ENCODE measurements around the gene MAG.
"Not testable (repeated sequence)": the region's sequence is repeated elsewhere in the genome, so short reads cannot be mapped to it uniquely, and the experiment has no call there.

The MAG gene

DNA sequence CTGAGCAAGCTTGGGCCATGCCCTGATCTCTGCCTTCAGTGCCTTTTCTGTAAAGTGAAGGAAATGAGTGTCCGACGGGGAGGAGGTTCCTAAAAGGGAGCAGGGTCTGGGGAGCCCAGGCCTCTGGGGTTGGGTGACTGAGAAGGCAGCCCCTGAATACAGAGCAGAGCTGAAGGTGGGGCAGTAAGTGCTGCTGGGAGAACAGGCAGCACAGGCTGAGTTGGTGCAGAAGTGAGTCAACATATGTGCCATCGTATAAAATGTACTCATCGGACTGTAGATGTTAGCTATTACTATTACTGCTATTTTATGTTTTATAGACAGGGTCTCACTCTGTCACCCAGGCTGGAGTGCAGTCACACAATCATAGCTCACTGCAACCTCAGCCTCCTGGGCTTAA, 10.7 kb upstream of the MAG start:
- no peak for DNase-seq (ENCODE audit: low read depth in 2 of 2)

DNA sequence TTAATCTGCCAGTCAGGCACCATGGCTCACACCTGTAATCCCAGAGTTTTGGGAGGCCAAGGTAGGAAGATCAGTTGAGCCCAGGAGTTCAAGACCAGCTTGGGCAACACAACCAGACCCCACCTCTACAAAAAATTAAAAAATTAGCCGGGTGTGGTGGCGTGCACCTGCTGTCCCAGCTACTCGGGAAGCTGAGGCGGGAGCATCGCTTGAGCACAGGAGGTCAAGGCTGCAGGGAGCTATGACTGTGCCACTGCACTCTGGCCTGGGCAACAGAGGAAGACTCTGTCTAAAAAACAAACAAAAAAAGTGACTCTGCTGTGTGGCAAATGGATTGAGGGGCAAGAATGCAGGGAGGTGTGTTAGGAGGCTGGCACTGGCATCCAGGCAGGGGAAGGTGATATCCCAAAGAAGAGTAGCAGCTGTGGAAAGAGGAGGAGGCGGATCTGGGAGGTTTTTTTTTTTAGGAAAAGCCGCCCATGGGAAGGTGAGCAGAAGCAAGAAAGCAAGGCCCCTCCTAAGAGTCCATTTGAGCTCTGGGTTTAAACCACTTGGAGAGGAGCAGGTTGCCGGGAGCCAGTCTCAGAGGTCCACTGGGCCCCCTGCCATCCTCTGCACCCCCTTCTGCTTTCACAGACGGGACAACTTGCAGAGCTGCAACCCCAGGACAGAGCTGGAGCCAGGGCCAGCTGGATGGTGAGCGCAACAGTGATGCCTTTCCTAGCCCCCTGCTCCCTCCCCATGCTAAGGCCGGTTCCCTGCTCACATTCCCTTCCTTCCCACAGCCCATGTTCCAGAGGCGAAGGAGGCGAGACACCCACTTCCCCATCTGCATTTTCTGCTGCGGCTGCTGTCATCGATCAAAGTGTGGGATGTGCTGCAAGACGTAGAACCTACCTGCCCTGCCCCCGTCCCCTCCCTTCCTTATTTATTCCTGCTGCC, 7.5 kb upstream of the MAG start:
- no peak for DNase-seq (ENCODE audit: low read depth in 2 of 2)

DNA sequence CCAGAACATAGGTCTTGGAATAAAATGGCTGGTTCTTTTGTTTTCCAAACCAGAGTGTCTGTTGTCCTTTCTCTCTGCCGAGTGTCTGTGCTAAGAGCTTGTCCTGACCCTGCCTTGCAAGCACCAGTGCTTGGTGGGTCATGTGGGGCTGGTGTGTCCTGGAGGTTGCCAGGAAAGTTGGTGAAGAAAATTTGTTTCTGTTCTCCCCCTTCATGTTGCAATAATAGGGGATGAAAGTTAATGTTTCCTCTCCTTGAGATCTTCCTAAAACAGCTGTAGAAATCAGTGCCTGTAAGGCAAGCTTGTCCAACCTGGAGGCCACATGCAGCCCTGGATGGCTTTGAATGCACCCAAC, 6.9 kb upstream of the MAG start:
- DNase-seq (ENCODE audit: low read depth in 2 of 2) = no peak

DNA sequence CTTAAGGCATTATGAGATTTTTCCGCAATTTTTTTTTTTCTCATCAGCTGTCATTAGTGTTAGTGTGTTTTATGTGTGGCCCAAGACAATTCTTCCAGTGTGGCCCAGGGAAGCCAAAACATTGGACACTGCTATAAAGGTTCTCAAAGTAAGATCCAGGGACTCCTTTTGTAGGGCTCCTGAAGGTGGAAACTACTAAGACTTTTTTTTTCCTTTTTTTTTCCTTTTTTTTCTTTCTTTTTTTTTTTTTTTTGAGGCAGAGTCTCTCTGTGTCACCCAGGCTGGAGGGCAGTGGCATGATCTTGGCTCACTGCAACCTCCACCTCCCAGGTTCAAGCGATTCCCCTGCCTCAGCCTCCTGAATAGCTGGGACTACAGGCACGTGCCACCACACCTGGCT, 6.5 kb upstream of the MAG start:
- DNase-seq (ENCODE audit: low read depth in 2 of 2) = not testable (repeated sequence)

DNA sequence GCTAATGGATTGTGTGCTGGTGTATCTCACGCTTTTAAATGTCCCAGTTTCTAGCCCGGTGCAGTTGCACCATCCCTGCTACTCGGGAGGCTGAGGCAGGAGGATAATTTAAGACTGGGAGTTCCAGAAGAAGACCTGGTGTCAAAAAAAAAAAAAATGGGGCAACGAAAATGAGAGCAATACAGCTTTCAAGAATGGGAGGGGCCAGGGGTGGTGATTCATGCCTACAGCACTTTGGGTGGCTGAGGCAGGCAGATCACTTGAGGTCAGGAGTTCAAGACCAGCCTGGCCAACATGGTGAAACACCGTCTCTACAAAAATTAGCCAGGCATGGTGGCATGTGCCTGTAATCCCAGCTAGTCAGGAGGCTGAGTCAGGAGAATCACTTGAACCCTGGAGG, 5.9 kb upstream of the MAG start:
- not testable (repeated sequence) for DNase-seq (ENCODE audit: low read depth in 2 of 2)

DNA sequence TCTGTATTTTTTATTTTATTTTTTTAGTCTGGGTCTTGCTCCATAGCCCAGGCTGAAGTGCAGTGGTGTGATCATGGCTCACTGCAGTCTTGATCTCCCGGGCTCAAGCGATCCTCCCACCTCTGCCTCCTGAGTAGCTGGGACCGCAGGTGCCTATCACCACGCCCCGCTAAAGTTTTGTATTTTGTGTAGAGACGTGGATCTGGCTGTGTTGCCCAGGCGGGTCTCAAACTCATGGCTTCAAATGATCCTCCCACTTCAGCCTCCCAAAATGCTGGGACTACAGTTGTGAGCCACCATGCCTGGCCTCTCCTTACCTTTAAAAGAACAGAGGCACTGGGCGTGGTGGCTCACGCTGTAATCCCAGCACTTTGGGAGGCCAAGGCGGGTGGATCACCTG, 4.2 kb upstream of the MAG start:
- no peak for DNase-seq (ENCODE audit: low read depth in 2 of 2)

DNA sequence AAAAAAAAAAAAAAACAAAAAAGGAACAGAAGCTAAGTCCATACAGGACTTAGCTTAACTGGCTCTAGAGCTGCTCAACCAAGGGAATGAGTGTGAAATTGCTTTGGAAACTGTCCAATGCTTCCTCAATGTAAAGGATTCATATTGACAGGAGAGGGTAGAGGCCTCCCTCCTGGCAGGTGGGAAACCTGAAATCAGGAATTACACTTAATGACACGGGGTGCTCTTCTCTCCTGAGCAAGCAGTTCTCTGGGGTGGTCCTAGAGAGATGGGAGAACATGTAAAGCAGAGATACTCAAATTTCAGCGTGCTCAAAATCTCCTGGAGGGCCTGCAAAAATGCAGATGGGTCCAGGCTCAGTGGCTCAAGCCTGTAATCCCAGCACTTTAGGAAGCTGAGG, 3.6 kb upstream of the MAG start:
- no peak for DNase-seq (ENCODE audit: low read depth in 2 of 2)

DNA sequence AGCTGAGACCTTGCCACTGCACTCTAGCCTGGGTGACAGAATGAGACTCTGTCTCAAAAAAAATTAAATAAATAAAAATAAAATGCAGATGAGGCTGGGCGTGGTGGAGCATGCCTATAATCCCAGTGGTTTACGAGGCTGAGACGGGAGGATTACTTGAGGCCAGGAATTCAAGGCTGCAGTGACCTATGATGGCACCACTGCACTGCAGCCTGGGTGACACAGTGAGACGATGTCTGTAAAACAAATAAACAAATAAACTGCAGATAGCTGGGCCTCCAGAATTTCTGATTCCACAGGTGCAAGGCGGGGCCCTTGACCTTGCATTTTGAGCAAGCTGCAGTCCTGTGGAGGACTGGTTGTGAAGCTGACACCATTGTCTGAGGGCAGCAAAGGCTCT, 3.1 kb upstream of the MAG start:
- no peak for DNase-seq (ENCODE audit: low read depth in 2 of 2)

DNA sequence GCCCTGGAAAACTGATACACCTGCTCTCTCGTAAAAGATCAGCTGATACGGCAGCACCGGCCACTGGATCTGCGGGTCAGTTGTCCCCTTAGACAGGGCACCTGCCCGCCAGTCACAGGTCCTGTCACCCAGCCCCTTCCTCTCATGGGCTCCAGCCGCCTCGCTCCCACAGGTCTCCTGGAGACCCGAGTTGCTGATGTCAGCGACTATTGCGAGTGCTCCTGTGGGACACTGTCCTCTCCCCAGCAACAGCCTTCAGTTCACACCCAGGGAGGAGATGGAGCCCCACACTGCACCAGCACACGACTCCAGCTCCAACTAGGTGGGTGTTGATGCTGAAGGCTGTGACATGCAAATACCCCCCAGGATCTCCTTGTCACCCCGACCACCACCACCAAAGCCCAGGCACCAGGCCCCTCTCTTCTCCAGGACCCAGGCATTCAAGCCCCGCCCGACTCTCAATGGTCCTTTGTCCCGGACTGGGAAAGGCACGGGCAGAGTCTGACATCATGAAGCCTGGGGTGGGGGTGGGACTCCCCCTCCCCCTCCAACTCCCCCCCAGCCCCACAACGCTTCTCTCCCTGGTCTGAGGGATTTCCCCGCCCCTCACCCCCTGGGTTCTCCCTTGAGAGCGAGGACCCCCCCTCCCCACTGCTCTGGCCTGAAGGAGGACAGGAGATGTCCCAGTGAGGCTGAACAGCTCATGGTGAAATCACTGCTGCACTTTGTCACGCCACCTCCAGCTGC, 1.4 kb upstream of the MAG start:
- no peak for DNase-seq (ENCODE audit: low read depth in 2 of 2)

DNA sequence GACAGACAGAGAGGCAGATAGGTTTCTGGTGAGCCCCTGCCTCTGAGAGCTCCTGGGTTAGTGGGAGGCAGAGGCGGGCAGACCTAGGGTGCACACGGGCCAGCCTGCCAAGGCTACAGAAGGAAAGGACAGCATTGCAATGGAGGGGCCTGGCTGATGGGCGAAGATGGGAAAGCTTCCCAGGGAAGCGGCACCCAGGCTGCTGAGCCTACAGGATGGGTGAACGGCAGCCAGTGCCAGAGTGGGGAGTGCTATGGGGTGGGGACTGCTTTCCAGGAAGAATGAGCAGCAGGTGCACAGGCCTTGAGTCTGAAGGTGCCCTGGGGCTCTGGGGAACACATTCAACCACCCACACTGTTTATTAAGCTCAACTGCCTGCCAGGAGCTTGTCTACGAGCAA, 702 bp upstream of the MAG start:
- DNase-seq (ENCODE audit: low read depth in 2 of 2) = no peak

DNA sequence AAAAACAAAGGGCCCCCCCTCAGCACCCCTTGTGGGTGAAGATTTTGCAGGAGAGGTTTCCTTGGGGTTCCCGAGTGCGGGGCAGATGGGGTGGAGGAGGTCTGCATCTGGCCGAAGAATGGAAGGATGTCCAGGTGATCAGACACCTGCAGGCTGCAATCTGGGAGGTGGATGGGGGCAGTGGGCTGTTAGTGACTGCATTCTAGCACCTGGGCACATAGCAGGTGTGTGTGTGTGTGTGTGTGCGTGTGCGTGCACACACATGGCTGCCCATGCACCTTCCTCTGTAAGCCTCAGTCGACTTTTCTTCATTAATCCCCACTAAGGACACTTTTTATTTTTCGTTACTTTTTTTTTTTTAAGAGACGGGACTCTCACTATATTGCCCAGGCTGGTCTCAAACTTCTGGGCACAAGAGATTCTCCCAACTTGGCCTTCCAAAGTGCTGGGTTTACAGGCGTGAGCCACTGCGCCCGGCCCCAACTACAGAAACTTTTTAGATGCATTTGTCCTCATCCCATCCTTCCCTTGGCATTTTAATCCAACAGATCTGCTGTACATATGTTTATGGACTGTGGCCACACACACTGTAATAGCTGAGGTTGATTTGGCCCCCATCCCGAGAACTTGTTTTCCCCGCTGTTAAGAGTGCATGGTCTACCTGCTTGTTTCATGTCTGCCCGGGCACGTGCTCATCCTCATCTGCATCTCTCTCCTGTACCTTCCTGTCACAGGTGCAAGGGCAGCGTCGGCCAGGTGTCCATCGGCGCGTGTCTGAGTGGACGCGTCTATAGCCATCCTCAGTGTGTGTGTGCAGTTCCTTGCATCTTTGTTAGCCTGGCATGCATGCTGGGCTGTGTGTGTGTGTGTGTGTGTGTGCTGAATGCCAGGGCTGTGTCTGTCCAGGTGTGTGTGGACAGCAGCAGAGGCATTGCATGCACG, 731 bp downstream of the MAG start:
- no peak for DNase-seq (ENCODE audit: low read depth in 2 of 2)

DNA sequence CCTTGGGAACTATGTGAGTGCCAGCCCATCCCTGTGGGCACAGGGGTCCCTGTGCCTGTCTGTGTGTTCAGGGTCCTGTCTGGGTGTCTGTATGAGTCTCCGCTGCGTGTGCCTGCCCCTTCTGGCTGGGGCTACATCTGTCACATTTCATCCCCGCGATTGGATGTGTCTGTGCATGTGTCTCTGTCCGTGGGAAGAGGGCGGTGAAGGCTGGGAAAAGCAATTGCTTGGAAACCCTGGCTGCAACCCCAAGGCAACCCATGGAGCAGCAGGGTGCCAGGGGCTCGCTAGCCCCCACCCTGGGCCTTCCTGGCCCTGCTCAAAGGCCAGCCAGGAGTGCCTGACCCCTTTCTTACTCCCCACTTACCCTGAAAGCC, 1.4 kb downstream of the MAG start:
- DNase-seq (ENCODE audit: low read depth in 2 of 2) = no peak

DNA sequence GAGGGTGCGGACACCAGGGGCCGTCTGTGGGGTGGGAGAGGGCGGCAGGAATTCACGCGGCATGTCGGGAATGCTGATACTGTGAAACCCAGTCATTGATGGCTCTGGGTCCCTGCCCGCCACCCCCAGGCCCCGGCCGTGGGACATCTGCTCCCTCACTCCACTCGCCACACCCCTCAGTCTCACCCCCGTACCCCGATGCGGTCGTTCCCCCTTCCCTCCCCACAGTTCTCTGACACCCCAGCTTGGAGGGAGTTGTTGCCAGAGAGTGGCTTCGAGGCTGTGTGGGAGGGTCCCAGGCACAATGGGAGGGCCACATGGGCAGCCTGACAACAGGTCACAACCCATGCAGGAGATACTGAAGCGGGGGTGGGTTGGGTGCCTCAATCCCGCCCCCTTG, 1.8 kb downstream of the MAG start:
- no peak for DNase-seq (ENCODE audit: low read depth in 2 of 2)

DNA sequence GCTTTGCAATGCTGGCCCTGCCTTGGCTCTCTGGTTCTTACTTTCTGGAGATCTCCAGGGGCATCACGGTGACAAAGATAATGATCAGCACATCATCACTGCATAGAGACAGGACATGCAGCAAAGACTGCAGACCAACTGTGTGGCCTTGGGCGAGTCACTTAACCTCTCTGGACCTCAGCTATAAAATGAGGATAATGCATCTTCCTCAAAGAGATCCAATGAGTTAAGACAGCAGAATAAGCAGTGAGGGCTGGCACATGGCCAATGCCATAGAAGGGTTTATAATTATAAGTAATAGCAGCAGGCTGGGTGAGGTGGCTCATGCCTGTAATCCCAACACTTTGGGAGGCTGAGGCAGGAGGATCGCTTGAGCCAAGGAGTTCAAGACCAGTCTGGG, 2.4 kb downstream of the MAG start:
- DNase-seq (ENCODE audit: low read depth in 2 of 2) = no peak

DNA sequence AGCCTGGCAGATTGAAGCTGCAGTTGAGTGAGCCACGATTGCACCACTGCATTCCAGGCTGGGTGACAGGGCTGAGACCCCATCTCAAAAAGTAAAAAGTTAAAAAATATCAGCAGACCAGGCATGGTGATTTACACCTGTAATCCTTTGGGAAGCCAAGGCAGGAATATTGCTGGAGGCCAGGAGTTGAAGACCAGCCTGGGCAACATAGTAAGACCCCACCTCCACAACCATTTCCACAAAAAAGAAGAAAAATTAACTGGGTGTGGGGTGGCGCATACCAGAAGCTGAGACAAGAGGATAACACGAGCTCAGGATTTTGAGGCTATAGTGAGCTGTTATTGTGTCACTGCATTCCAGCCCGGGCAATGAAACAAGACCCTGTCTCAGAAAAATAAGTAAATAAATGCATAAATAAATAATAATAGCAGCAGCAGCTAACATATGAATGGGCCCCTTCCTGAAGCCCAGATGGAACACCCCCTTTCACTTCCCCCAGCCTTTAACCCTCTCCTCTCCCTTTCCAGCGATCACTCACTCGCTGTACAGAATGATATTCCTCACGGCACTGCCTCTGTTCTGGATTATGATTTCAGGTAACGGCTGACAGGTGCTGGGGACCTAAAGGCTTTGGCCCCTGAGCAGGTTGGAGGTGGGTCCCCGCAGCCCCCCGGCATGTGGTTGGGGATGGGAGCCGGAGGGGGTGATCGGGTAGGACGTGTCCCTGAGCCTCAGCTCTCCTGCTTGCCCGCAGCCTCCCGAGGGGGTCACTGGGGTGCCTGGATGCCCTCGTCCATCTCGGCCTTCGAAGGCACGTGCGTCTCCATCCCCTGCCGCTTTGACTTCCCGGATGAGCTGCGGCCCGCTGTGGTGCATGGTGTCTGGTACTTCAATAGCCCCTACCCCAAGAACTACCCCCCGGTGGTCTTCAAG, 3.2 kb downstream of the MAG start:
- no peak for DNase-seq (ENCODE audit: low read depth in 2 of 2)

DNA sequence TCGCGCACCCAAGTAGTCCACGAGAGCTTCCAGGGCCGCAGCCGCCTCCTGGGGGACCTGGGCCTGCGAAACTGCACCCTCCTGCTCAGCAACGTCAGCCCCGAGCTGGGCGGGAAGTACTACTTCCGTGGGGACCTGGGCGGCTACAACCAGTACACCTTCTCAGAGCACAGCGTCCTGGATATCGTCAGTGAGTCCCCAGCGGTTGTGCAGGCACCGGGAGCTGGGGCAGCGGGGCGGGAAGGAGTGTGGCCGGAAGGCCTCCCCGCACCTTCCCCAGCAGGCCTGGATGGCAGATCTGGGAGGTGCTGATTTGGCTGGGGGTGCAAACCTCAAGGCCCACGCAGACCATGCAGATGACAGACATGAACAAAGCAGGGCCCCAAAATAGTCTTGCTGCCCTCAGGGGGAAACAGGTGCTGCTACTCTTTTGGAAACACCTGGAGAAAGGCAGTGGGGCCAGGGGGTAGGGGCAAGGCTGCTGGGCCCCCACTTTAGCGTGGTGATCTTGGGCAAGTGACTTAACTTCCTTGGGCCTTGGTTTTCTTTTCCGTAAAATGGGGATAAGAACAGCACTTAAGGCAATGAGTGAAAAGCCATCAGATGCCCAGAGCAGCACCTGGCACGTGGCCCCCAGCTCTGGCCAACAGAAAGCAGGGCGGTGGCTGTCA, 4.0 kb downstream of the MAG start:
- DNase-seq (ENCODE audit: low read depth in 2 of 2) = no peak

DNA sequence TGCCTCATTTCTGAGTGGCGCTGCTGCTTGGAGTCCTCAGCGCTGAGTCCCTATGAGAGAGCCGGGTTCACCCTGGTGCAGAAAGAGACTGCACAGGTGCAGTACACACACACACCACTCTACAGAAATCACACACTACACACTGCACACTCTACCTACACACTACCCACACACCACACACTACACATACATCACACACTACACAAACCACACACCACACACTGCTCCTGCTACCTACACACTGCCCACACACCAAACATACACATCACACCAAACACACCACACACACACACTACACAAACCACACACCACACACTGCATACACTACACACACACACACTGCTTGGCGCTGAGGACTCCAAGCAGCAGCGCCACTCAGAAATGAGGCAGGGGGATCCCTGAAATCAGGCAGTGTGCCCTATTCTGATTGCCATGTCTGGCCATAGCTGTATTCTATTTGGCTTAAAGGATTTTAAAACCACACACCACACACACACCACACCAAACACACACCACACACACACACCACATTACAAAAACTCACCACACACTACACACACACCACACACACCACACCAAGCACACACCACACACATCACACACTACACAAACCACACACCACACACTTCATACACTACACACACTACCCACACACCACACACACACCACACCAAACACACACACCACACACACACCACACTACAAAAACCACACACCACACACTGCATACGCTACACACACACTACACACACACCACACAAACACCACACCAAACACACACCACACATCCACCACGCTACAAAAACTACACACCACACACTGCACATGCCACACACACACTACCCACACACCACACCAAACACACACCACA, 4.9 kb downstream of the MAG start:
- DNase-seq (ENCODE audit: low read depth in 2 of 2) = no peak

DNA sequence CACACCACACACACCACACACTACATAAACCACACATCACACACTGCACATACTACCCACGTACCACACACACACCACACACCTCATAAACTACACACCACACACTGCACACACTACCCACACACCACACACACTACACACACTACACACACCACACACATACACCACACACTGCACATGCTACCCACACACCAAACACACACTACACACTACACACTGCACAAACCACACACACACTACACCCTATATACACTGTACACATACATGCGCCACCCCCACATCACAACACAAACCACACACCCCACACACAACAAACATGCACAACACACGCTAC, 5.5 kb downstream of the MAG start:
- DNase-seq (ENCODE audit: low read depth in 2 of 2) = no peak

DNA sequence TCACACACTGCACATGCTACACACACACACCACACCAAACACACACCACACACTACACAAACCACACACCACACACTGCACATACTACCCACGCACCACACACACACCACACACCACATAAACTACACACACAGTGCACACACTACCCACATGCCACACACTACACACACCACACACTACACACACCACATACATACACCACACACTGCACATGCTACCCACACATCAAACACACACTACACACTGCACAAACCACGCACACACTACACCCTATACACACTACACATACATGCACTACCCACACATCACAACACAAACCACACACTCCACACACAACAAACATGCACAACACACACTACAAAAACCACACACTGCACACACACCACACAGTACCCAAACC, 6.0 kb downstream of the MAG start:
- DNase-seq (ENCODE audit: low read depth in 2 of 2) = no peak

DNA sequence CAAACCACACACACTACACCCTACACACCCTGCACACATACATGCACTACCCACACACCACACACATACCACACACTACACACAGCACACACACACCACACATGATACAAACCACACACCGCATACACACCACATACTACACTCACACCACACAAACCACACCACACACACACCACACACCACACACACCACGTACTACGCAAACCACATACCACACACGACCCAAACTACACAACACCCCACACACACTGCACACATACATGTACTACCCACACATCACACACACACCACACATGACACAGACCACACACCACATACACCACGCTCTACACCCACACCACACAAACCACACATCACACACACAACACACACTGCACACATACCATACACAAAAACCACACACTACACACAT, 6.6 kb downstream of the MAG start:
- no peak for DNase-seq (ENCODE audit: low read depth in 2 of 2)

Data from stimulated activated CD8-positive, alpha-beta memory T cell treated with anti-CD3 and anti-CD28 coated beads, Interleukin-2, amount 100 ng/mL, for 48 hours (primary cell).